IPS-20b (cell line): ENCODE data around the gene HK1.
"Not testable (repeated sequence)": the region's sequence is repeated elsewhere in the genome, so short reads cannot be mapped to it uniquely, and the experiment has no call there.

Experiments
- H3K27ac ChIP-seq: one replicate; pipeline ENCODE4 v1.5.1; 2013; ENCODE audit warnings: low read length
- H3K27me3 ChIP-seq: 2 replicates; pipeline ENCODE4 v1.6.1; 2013; ENCODE audit warnings: mild to moderate bottlenecking, low read length, inconsistent platforms; ENCODE audit not compliant: insufficient read depth
- H3K36me3 ChIP-seq: 2 replicates; pipeline ENCODE4 v1.6.1; 2013; ENCODE audit warnings: low read depth, mild to moderate bottlenecking, inconsistent platforms, low read length, moderate library complexity; ENCODE audit not compliant: insufficient read depth
- H3K4me1 ChIP-seq: 2 replicates; pipeline ENCODE4 v1.6.1; 2013; ENCODE audit warnings: mild to moderate bottlenecking, control low read depth, inconsistent platforms, low read length, moderate library complexity; ENCODE audit not compliant: insufficient read depth
- H3K4me3 ChIP-seq: 2 replicates; pipeline ENCODE4 v1.5.1; 2013; ENCODE audit warnings: mild to moderate bottlenecking, low read length, inconsistent platforms
- H3K9ac ChIP-seq: 2 replicates; pipeline ENCODE4 v1.6.1; 2013; ENCODE audit warnings: low read depth, mild to moderate bottlenecking, inconsistent platforms, low read length, moderate library complexity
- H3K9me3 ChIP-seq: 2 replicates; pipeline ENCODE4 v1.6.1; 2013; ENCODE audit warnings: mild to moderate bottlenecking, low read depth, low read length, inconsistent platforms; ENCODE audit not compliant: insufficient read depth

Gene HK1

GRCh38 chr10:69242040-69242851 is 36.0 kb upstream of the HK1 start:
- Histone ChIP-seq H3K27me3 (no peaks in the 10 kb centered on the region), H3K9me3 (no peaks in the 10 kb centered on the region), H3K9ac (no peak overlapping the region), H3K4me1 (peaks cover 4% of the 10 kb centered on the region; the same call in 1 of the 2 replicates), H3K27ac (no peak overlapping the region), H3K36me3 (no peaks in the 10 kb centered on the region), H3K4me3 (no peak overlapping the region)

DNA sequence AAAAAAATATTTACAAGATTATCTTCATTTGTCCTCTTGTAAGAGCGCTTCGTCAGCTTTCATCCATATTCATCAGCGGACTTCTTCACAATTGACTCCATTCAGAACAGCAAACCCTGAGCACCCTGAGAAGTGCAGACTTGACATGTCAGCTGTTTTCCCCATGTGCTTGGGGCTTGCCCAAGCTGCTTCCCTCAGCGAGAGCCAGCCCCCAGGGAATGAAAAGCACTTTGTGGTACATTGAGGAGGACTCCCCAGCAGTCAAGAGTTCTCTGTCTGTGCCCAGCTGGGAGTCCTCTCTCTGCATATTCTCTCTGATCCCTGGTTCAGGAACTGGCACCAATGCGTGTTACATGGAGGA is 35.5 kb upstream of the HK1 start:
- no peak overlapping the region for H3K27ac ChIP-seq
- H3K4me1 ChIP-seq, result peaks cover 2% of the 10 kb centered on the region; the same call in 1 of the 2 replicates
- no peak overlapping the region for H3K9ac ChIP-seq
- H3K36me3 ChIP-seq, result no peaks in the 10 kb centered on the region
- no peaks in the 10 kb centered on the region for H3K27me3 ChIP-seq
- no peak overlapping the region for H3K4me3 ChIP-seq
- no peaks in the 10 kb centered on the region for H3K9me3 ChIP-seq

GRCh38 chr10:69243817-69244216 is 34.5 kb upstream of the HK1 start:
- Histone ChIP-seq H3K27me3 (no peaks in the 10 kb centered on the region), H3K9me3 (no peaks in the 10 kb centered on the region), H3K36me3 (no peaks in the 10 kb centered on the region), H3K9ac (no peak overlapping the region), H3K4me1 (no peaks in the 10 kb centered on the region), H3K27ac (no peak overlapping the region), H3K4me3 (no peak overlapping the region)

DNA sequence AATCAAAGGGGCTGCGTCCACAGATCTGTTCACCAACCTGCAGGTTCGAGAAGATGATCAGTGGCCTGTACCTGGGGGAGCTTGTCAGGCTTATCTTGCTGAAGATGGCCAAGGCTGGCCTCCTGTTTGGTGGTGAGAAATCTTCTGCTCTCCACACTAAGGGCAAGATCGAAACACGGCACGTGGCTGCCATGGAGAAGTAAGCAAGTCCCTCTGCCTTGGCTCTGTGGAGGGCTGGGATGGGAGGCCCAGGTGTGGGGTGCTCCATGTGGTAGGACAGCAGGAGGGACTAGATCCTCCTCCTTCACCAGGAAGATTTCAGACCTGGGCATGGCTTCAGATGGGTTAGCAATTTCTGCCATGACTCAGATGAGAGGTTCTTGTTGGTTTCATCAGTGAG is 32.3 kb upstream of the HK1 start:
- Histone ChIP-seq H3K9me3 (no peaks in the 10 kb centered on the region), H3K4me3 (no peak overlapping the region), H3K27ac (no peak overlapping the region), H3K27me3 (no peaks in the 10 kb centered on the region), H3K4me1 (no peaks in the 10 kb centered on the region), H3K9ac (no peak overlapping the region), H3K36me3 (no peaks in the 10 kb centered on the region)

DNA sequence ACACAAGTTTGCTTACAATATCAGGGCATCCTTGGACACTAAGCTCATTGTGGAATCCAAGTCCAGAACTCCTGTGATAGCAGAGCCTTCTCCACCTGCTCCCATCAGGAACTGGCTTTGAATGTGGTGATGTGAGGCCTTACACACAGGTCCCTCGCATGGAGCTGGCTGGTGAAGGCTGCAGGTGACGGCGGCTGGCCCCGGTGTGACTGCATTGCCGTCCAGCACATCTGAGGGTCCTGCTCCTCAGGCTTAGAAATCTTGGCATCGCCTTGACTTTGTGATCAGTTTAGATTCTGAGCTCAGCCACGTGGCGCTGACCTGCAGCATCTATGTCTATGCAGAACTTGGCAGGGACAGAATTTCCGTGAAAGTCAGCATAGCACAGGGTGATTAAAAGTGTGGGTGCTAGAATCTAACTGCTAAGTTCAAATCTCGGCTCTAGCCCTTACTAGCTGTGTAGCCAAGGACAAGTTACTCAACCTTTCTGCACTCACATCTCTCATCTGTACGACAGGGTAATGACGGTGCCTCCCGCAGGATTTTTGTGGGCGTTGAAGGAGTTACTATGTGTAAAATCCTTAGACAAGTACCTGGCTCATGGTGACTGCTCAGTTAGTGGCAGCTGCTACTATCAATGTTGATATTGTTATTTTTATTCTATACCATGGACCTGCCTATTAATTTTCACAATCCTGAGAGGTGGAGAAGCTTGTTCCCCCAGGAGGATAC is 31.5 kb upstream of the HK1 start:
- Histone ChIP-seq H3K27ac (no peak overlapping the region), H3K4me3 (no peak overlapping the region), H3K36me3 (no peaks in the 10 kb centered on the region)

DNA sequence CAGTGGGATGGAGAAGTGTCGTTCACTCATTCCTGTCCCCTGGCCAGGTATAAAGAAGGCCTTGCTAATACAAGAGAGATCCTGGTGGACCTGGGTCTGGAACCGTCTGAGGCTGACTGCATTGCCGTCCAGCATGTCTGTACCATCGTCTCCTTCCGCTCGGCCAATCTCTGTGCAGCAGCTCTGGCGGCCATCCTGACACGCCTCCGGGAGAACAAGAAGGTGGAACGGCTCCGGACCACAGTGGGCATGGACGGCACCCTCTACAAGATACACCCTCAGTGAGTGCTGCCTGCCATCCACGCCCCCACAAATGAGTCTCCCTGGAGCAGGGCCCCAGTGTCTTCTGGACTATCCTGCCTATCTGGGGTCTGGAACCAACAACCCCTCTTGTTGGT is 31.0 kb upstream of the HK1 start:
- Histone ChIP-seq H3K4me1 (no peaks in the 10 kb centered on the region), H3K9ac (no peak overlapping the region), H3K36me3 (no peaks in the 10 kb centered on the region), H3K9me3 (no peaks in the 10 kb centered on the region), H3K27ac (no peak overlapping the region), H3K27me3 (no peaks in the 10 kb centered on the region), H3K4me3 (no peak overlapping the region)

More for the DNA sequence above, 31.5 kb upstream of the HK1 start:
- no peaks in the 10 kb centered on the region for H3K27me3 ChIP-seq
- no peak overlapping the region for H3K9ac ChIP-seq
- no peaks in the 10 kb centered on the region for H3K9me3 ChIP-seq
- no peaks in the 10 kb centered on the region for H3K4me1 ChIP-seq

GRCh38 chr10:69248117-69248730 is 30.1 kb upstream of the HK1 start:
- no peaks in the 10 kb centered on the region for H3K27me3 ChIP-seq
- H3K4me3 ChIP-seq, result no peak overlapping the region
- no peak overlapping the region for H3K9ac ChIP-seq
- H3K4me1 ChIP-seq, result no peaks in the 10 kb centered on the region
- H3K27ac ChIP-seq, result no peak overlapping the region
- no peaks in the 10 kb centered on the region for H3K36me3 ChIP-seq
- no peaks in the 10 kb centered on the region for H3K9me3 ChIP-seq

DNA sequence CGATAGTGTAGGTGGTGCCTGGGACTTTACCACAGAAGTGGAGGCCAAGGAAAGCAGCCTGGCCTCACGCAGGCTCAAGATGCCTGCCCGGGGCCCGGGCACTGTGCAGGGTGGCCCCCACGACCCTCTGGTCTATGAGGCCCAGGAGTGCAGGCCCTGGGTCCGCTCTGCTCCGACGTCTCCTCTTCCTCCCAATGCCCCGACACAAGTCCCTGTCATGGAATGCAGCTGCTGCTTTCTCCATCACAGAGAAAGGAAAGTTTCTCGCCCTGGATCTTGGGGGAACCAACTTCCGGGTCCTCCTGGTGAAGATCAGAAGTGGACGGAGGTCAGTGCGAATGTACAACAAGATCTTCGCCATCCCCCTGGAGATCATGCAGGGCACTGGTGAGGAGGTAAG is 28.3 kb upstream of the HK1 start:
- no peaks in the 10 kb centered on the region for H3K4me1 ChIP-seq
- H3K36me3 ChIP-seq, result no peaks in the 10 kb centered on the region
- no peak overlapping the region for H3K9ac ChIP-seq
- no peak overlapping the region for H3K4me3 ChIP-seq
- H3K27me3 ChIP-seq, result no peaks in the 10 kb centered on the region
- H3K27ac ChIP-seq, result no peak overlapping the region
- H3K9me3 ChIP-seq, result no peaks in the 10 kb centered on the region

DNA sequence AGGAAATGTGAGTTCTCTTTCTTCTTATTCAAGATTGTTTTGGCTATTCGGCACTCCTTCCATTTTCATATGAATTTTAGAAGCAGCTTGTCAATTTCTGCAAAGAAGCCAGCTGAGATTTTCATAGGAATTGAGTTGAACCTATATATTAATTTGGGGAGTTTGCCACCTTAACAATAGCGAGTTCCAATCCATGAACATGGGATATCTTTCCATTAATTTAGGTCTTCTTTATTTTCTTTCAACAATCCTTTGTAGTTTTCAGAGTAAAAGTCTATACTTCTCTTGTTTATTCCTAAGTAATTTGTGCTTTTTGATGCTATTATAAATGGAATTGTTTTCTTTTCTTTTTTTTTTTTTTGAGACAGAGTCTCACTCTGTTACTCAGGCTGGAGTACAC is 26.9 kb upstream of the HK1 start:
- H3K9me3 ChIP-seq, H3K27ac ChIP-seq, H3K9ac ChIP-seq, H3K27me3 ChIP-seq, H3K36me3 ChIP-seq, H3K4me3 ChIP-seq, H3K4me1 ChIP-seq: not testable (repeated sequence)

- no peaks in the 10 kb centered on the region for H3K27me3 ChIP-seq
- no peaks in the 10 kb centered on the region for H3K36me3 ChIP-seq
- no peak overlapping the region for H3K9ac ChIP-seq
- no peaks in the 10 kb centered on the region for H3K9me3 ChIP-seq
- H3K4me3 ChIP-seq, result no peak overlapping the region
- no peaks in the 10 kb centered on the region for H3K4me1 ChIP-seq
- H3K27ac ChIP-seq, result no peak overlapping the region
Observed at GRCh38 chr10:69253171-69253570, 25.1 kb upstream of the HK1 start.

GRCh38 chr10:69254877-69255276 is 23.4 kb upstream of the HK1 start:
- Histone ChIP-seq H3K9me3 (no peaks in the 10 kb centered on the region), H3K9ac (no peak overlapping the region), H3K4me3 (no peak overlapping the region), H3K27me3 (no peaks in the 10 kb centered on the region), H3K36me3 (no peaks in the 10 kb centered on the region), H3K4me1 (no peaks in the 10 kb centered on the region), H3K27ac (no peak overlapping the region)
